ENCODE data around the gene IRF4. TPM values are rescaled to one million over a fixed set of nuclear protein-coding genes. Genes with fewer than 3 reads are reported as not detected.
"Not testable (repeated sequence)": the region's sequence is repeated elsewhere in the genome, so short reads cannot be mapped to it uniquely, and the experiment has no call there.

Gene IRF4
- polyA plus RNA-seq, 1 donor, result 0.56 TPM

DNA sequence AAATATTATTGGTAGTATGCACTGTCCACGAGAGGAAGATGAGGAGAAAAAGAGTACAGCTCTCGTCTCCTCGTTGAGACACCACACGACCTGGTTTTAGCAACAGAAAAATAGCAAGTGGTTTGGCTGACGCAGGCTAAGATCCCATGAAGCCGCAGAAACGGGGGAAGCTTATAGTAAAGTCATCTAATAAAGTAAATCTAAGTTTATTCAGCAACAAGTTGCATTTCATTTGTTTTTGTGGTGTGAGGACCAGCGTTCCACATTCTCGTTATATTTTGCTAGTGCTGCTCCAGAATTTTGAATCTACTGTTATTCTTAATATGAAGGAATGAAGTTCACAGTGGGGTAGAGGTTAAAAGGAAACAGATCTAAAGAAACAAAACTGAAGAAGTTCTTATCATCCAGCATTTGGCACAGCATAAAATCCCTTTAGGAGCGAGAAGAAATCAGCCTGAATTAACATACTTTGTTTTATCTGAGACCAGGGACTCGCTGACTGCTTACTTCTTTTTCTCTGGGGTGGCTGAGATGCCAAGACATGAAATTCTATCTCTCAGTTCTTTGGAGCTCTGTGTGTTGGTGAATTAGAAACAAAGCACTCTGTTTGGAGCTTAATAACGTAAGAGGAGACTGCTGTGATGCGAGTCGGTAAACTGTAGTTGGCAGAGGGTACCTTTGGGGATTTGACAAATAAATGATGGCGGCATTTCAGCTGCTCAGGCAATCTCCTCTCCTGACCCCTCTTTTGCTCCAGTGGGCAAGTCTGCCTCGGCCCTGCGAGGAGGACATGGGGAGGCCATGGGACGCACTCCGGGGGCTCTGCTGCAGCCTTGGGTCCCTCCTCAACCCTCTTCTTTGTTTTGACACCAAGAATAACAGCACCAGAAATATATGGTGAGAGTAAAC lies 24.9 kb upstream of the IRF4 start:
- no peak for DNase-seq

DNA sequence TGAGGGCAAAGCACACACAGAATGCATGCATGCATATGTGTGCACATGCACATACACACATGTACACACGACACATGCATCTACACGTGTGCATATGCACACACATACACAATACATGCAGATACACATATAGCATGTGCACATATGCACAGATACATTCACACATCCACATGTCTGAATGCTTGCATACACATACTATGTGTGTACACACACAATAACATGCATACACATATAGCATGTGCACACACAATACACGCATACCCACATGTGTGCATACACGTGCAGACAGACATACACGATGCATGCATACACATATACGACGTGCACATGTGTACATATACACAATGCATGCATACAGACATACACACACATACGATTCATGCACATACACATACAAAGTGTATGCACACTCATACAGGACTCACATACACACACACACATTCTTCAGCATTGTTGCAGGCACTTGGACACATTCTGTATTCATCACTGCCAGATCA lies 24.2 kb upstream of the IRF4 start:
- no peak for DNase-seq

DNA sequence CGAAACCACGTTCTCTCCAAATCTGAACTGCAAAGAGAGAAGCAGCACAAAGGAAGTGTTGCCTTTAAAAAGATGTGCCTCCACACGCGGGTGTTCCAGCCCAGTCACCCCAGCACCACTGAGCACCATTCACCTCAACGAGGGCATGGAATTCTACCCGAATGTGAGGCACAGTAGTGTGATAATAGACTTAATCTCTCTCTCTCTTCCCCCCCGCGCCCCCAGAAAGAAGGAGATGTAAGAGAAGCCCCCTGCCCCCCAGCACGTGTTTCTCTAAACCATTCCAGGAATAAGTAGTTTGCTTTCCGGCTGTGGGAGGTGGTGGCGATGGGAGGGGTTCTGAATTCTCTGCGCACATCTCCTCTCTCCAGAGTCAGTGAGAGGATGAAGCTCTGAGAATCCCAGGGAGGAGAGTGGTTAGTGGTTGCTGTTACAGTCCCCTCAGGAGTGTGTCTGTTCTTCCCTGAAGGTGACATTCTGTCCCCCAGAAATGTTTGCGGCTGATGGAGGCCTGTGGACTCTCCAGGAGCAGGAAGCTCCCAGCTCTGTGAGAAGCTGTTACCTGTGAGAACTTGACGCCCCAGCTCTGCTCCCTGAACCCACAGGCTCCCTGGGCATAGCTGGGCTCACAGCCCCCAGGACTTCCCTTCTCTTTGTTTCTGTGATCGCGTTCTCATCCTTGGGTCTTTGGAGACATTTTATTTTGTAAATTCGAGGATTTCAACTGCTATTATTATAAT lies 23.5 kb upstream of the IRF4 start:
- DNase-seq, result no peak

DNA sequence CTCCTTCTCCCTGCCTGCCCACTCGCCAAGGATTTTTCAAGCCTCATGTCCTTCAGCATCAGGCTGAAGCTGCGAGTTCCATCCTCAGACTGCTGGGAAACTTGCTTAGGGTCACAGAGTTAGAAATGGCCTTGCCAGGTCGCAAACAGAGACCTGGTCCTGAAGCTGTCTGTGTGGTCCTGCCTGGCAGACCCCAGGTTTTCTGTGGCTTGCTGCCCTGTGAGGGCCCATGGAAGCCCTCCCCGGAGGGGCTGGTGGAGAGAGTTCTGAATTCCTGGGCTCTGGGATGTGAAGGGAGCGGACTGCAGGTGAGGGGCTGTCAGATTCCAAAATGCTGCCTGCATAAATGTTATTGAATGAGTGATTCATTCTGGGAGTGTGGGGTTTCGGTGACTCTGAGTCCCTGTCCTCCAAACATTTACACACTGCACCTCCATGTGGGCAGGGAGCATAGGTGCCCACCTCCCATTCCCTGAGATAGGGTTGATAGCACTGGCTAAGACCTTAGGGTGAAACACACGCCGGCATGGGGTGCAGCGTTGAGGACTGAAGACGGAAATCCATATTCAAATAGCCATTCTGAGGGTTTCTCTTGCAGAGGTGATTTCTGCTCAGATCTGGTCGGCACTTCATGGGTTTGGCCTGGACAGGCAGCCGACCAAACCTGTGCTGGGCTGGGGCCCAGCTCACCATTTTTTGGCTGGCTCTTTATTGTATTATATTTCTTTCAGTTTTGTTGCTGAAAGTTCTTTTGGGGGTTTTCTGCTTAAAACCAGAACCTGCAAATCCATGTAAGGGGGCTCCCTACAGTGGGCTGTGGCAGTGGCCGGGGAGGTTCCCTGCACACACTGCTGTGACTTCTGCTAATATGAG lies 21.8 kb upstream of the IRF4 start:
- DNase-seq, result no peak

DNA sequence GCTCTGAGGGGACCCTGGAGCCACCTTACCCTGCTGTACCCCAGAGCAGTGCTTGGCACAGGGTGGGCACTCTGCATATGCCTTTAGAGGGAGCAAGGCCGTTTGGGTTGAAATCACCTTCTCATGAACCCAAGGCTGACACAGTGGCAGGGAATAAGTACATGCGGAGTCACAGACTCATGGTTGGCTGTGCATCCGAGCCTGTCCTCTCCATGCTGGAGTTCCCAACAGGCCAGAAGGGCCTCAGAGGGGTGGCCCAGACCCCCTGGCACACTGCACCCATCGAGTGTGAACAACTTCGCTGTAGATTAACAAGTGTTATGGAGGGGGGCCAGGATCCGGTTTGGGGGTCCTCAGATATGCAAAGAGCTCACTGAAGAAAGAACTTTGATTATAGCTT lies 21.0 kb upstream of the IRF4 start:
- no peak for DNase-seq

DNA sequence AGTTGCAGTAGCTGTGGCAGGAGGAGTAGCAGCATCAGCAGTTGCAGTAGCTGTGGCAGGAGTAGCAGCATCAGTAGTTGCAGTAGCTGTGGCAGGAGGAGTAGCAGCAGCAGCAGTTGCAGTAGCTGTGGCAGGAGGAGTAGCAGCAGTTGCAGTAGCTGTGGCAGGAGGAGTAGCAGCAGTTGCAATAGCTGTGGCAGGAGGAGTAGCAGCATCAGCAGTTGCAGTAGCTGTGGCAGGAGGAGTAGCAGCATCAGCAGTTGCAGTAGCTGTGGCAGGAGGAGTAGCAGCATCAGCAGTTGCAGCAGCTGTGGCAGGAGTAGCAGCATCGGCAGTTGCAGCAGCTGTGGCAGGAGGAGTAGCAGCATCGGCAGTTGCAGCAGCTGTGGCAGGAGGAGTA lies 19.7 kb upstream of the IRF4 start:
- not testable (repeated sequence) for DNase-seq

DNA sequence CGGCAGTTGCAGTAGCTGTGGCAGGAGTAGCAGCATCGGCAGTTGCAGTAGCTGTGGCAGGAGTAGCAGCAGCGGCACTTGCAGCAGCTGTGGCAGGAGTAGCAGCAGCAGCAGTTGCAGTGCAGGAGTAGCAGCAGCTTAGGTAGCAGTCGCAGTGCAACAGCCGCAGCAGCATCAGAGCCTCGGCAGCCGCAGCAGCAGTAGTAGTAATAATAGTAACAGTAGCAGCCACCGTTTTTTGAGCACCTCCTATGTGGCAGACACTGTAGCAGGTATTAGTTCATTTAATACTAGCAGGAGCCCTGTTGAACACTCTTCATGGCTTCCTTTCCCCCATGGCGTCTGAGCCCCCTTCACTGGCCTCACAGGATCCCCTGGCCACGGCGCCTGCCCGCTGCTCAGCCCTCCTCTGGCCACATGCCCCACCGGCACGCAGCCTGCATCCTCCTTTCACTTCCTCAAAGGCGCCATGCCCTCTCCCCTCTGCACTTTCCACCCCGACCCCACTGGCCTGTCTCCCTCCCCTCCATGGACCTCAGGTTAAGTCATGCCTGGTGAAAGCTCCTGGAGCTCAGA lies 19.1 kb upstream of the IRF4 start:
- no peak for DNase-seq

DNA sequence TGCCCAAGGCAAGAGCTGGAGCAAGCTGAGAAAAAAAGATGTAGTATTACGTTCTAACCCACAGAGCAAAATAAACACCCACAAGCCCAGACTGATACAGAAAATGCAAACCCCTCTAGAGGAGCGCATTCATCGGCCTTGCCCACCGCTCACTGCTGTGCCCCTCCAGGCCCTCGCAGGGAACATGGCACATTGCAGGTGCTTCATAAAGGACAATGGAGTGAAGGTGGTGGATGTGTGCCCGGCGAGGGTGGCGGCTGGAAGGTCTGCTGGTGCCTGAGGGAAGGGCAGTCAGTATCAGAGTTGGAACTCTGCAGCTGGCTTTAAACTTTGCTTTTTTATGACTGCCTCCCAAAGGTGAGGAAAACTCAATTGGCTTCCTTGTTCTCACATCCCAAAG lies 18.5 kb upstream of the IRF4 start:
- no peak for DNase-seq

DNA sequence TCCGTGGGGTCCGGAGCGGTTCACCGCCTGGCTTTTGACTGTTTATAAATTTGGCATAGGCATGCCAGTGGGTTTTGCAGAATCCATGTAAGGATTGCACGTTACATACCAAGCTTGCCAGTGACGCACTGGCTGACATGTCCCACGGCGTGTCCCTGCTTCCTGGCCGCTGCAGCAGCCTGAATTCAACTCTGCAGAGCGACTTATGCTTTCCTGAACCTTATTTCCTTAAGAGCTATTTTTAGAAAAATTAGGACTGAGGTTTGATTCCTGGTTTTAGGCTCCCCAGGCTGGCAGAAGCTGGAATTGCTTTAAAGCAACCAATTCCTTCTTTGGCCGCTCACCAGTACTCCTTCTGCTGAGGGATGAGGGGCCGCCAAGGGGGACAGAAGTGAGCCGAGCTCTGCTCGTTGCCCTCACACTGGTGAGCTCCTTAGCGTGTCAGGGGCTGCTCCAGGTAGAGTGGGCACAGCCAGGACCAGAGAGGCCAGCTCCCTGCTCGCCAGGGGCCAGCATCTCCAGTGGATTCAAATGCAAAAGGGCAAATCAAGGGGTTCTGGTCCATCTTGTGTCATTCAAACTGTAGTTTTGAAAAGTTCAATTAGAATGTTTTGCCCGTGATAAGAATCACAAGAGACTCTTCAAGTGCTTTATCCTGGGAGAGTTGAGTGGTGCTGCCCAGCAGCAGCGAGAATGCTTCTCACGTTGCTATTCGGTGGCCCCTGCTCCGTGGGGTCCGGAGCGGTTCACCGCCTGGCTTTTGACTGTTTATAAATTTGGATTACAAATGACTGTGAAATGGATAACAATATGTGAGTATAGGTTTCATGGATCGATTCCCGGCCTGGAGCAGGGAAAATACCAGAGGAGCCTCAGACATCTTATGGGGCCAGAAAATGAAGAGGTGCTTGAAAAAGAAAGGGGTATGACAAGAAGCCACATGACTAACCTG lies 17.5 kb upstream of the IRF4 start:
- DNase-seq, result no peak

DNA sequence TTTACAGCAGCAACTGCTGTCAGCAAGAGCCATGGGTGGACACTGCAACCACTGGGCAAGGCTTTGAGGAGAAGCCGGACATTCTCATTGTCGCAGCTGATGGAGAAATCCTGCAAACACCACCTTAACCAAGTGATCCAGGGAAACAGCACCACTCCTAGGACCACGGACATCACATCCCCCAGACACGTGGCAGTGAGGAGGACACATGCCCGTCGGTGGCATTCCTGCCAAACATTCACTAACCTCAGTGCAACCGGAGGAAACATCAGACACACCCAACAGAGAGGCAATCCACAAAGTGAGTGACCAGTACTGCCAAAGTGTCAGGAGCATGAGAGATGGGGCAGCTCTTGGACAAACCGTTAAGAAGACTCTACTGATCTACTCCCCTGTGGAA lies 16.6 kb upstream of the IRF4 start:
- no peak for DNase-seq

DNA sequence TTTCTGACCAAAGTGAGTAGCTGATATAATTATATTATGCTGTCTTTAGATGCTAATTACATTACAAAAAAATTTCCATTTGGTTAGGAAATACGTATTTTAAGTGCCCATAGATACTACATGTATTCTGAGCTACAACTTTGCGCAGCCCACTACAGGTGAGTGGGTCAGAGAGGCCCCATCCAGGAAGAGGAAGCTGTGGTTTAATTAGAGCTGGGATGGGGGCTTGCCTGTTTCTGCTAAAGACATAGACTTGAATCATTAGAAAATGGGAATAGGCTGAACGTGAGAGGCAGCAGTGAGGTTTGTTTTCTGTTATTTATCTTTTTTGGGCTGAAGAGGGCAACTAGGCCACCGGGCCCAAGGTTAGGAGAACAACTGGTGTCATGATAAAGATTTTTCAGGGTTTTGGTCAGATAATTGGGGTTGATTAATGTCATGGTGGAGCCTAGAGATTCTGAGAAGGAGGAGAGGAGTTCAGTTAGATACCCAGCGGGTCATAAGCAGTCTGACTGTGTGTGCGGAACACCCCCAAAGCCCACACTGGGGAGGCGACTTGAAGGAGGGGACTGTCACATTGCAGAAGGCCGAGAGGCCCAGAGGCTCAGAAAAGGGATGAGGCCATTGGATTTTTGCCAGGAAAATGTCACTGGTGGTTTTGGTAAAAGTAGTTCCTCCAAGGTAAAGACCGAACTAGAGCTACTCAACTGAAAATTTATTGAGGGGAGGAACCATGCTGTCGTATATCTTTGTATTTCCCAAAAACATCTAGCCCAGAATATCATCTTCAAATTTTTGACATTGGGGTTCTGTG lies 14.5 kb upstream of the IRF4 start:
- DNase-seq, result no peak

DNA sequence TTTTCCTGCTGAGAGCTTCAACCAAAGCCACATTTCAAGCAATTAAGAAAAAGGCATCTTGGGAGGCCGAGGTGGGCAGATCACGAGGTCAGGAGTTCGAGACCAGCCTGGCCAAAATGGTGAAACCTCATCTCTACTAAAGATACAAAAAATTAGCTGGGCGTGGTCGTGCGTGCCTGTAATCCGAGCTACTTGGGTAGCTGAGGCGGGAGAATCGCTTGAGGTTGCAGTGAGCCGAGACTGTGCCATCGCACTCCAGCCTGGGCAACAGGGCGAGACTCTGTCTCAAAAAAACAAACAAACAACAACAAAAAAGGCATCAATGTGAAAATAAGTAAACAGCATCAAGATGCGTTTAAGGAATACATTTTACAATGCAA lies 13.9 kb upstream of the IRF4 start:
- DNase-seq, result not testable (repeated sequence)

DNA sequence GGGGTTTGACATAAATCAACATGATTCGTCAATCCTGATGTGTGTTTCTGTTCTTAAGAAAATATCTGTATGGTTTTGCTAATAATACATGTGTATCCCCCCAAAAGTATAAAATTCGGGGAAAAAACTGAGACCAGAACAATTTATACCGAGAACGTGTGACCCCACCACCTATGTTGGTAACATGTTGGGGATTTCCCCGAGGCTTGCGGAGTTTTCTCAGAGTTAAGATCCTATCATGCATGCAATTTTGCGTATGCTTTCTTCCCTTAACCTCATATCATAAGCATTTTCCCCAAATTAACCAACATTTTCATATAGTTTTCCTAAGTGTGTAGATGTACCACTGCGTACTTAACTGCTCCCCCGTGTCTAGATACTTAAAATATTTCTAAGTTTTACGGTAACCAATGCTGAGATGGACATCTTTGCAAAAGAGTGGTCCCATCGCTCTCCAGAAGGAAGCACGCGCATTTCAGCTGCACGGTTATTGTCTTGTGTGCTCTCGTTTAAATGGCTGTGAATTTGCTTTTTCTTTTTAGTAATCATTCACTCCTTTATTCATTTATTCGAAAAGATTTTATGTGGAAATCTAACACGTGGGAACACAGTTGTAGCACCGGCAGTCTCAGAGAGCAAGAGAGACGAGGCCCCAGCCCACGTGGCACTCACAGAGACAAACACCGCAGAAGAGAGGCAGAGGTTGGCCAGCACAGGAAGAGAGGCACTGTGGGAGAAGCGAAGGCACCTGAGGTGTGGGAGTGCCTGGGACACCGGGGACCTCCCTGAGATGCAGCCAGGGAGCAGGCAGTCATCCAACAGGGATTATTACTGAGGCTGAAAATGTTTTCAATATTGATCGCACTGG lies 13.2 kb upstream of the IRF4 start:
- DNase-seq, result no peak

DNA sequence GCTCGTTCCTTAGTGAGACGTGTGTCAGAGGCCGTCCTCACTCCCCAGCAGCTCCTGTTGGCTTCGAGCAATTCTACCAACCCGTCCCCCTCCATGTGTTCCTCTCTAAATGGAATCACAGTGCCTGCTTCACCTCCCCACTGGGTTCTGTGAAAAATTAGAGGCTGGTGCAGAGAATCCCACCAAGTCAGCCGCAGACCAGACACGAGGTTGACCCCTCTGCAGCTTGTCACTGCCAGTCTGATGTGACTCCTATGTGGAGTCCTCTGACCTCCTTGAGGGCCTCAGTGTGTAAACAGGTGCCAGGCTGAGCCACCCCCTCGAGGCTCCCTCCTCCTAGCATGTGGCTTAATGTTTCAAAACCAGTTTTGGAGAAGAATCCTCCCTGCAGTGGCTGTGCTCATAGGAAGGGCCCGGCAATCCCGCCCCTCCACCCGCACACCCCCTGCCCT lies 12.6 kb upstream of the IRF4 start:
- no peak for DNase-seq

DNA sequence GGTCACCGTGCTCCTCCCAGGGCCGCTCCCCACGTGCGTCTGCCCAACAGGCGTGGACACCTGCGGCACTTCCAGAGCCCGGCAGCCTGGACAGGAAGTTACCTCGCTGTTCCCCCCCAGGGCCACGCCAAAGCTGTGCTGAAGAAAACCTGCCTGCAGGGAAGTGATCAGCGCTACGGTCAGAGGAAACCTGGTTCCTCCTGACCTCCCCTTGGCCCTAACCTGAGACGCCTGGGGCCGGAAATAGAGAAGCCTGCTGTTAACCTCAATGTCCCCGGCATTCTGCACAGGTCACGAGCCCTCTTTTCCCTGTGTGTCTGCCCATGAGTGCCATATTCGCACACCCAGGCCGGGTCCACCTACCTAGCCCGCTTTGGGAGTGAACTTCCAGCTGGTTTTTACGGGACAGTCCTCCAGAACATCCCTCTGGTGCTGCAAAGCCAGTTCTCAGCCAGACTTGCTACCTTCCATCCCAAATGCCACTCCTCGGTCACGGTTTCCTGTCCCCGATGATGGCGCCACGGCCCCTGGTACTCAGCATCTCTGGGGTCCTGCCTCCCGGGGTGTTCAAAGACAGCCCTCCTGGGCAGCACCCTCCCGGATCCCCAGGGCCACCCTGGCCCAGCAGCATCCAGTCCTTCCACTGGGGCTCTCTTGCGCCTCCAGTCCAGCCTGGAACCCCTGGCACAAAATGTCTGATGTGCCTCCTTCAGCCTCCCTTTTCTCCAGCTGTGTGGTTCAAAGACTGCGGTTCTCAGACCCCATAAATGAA lies 12.0 kb upstream of the IRF4 start:
- DNase-seq, result no peak

DNA sequence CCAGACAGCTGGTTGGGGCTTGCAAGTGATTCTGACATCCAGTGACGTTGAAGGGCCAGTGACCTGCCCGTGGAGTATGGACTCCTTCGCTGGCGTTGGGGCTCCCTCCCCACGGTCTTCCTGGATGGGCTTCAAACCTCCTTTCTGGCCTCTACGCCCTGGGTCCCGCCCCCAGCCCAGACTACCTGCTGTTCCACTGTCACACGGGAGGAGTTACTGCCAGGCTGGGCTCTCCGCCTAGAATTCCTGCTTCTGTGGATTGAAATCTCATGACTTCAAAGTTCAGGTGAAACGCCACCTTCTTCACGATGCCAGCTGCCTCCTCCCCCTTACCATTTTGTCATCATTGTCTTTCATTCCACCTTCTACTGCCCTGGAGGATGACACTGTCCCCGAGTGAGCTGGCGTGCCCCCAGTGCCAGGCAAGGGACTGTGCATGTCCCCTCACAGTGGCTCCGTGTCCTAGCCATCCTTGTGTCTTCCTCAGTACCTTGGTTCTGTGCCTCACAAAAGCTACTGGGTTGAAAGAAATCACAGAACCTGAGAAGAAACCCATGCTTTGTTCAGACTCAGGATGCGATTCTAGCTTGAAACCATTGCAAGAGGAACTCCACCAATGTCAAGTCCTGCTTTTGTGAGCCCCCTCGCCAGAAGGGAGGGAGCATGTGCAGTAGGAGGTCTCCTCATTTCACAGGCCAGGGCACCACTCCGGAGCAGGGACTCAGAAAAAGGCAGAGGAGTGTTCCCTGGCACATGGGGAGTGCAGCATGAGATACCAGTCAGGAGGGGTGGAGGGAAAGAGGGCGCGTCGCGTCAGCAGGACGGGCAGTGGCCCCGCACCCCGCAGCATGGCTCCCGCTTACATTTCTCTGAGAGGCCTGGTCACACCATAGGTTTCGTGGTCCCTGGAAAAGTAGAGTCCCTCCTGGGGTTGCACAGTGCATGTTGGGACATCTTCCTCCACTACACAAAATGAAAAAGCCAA lies 11.0 kb upstream of the IRF4 start:
- DNase-seq, result no peak
